Thymus (tissue), 11 donors: ENCODE measurements around the gene LRP1B. TPM values are rescaled to one million over a fixed set of nuclear protein-coding genes. Genes with fewer than 3 reads are reported as not detected.

Experiments
- DNase-seq, 9 donors: peaks; one replicate each; pipeline ENCODE4 v3.0.0-alpha.2; 2013; ENCODE audit warnings: low spot score in 9 of 9, low read depth in 6 of 9, missing footprints in 1 of 9
- H3K27ac ChIP-seq, 2 donors: one replicate each; pipeline ENCODE4 v1.5.1; 2013; ENCODE audit warnings: control low read depth in 1 of 2, low read depth in 1 of 2, low read length in 1 of 2, mild to moderate bottlenecking in 1 of 2, moderate library complexity in 1 of 2
- H3K27me3 ChIP-seq, 2 donors: one replicate each; pipeline ENCODE4 v1.5.1; 2013; ENCODE audit warnings: low read length in 1 of 2; ENCODE audit not compliant: control insufficient read depth in 2 of 2, insufficient read depth in 1 of 2
- H3K36me3 ChIP-seq, 2 donors: one replicate each; pipeline ENCODE4 v1.5.1; 2013; ENCODE audit warnings: low read length in 1 of 2, mild to moderate bottlenecking in 1 of 2, moderate library complexity in 1 of 2; ENCODE audit not compliant: control insufficient read depth in 2 of 2, insufficient read depth in 2 of 2
- H3K4me1 ChIP-seq, 2 donors: one replicate each; pipeline ENCODE4 v1.5.1; 2013; ENCODE audit warnings: low read length in 2 of 2; ENCODE audit not compliant: control insufficient read depth in 2 of 2, insufficient read depth in 2 of 2
- H3K4me3 ChIP-seq, 2 donors: one replicate each; pipeline ENCODE4 v1.5.1; 2013; ENCODE audit warnings: low read length in 2 of 2, control low read depth in 1 of 2, mild to moderate bottlenecking in 1 of 2
- H3K9me3 ChIP-seq, 2 donors: one replicate each; pipeline ENCODE4 v1.5.1; 2013; ENCODE audit warnings: low read length in 1 of 2, mild to moderate bottlenecking in 1 of 2; ENCODE audit not compliant: control insufficient read depth in 2 of 2, insufficient read depth in 1 of 2
- WGBS: extraction: QIAGEN DNeasy Blood & Tissue Kit; methylation state at CpG from one replicate; pipeline ENCODE4 v1.1.7; 2013; 5-methylcytosine and 5-hydroxymethylcytosine counted together
- polyA plus RNA-seq: library from polyadenylated mRNA; stranded (reverse); fragments of 200-250 nt; gene quantifications from one replicate; pipeline ENCODE4 v1.2.3, GENCODE V29; 2013
- total RNA-seq: library from RNA; stranded (reverse); fragments of 120-200 nt; gene quantifications from one replicate; pipeline ENCODE4 v1.2.4, GENCODE V29; 2013
- donor health status: healthy.

The LRP1B gene
- total and polyA plus RNA-seq, 2 donors: 0.18 to 0.28 TPM

- Histone ChIP-seq H3K9me3 (no peaks in the 10 kb centered on the region), H3K4me1 (no peaks in the 10 kb centered on the region), H3K4me3 (no peak overlapping the region), H3K27me3 (no peaks in the 10 kb centered on the region), H3K27ac (no peak overlapping the region), H3K36me3 (no peaks in the 10 kb centered on the region)
- 94% methylated on average over 6 of the region's 6 CpGs for WGBS
- no peak for DNase-seq
These were observed 1101.3 kb downstream of the LRP1B start for GRCh38 chr2:141029428-141030078.

- no peak for DNase-seq
- Histone ChIP-seq H3K9me3 (no peaks in the 10 kb centered on the region), H3K27ac (no peak overlapping the region), H3K27me3 (no peaks in the 10 kb centered on the region), H3K36me3 (no peaks in the 10 kb centered on the region), H3K4me3 (no peak overlapping the region), H3K4me1 (no peaks in the 10 kb centered on the region)
- 87% methylated on average over 1 of the region's 1 CpG for WGBS
These were observed 1103.6 kb downstream of the LRP1B start for GRCh38 chr2:141027221-141027620.

GRCh38 chr2:141021611-141022010 is 1109.2 kb downstream of the LRP1B start:
- Histone ChIP-seq H3K4me3 (no peak overlapping the region), H3K4me1 (no peaks in the 10 kb centered on the region), H3K9me3 (no peaks in the 10 kb centered on the region), H3K27ac (no peak overlapping the region), H3K27me3 (no peaks in the 10 kb centered on the region), H3K36me3 (no peaks in the 10 kb centered on the region)
- WGBS: 98% methylated on average over 1 of the region's 1 CpG
- no peak for DNase-seq

GRCh38 chr2:141021109-141021508 is 1109.7 kb downstream of the LRP1B start:
- WGBS: 89% methylated on average over 1 of the region's 1 CpG
- no peaks in the 10 kb centered on the region for H3K36me3 ChIP-seq
- H3K4me3 ChIP-seq: no peak overlapping the region
- no peaks in the 10 kb centered on the region for H3K9me3 ChIP-seq
- DNase-seq: no peak
- no peak overlapping the region for H3K27ac ChIP-seq
- no peaks in the 10 kb centered on the region for H3K4me1 ChIP-seq
- no peaks in the 10 kb centered on the region for H3K27me3 ChIP-seq

GRCh38 chr2:141020346-141020745 is 1110.5 kb downstream of the LRP1B start:
- H3K4me3 ChIP-seq: no peak overlapping the region
- WGBS: 92% methylated on average over 3 of the region's 3 CpGs
- H3K27ac ChIP-seq: no peak overlapping the region
- H3K36me3 ChIP-seq: no peaks in the 10 kb centered on the region
- no peaks in the 10 kb centered on the region for H3K4me1 ChIP-seq
- H3K27me3 ChIP-seq: no peaks in the 10 kb centered on the region
- no peak for DNase-seq
- no peaks in the 10 kb centered on the region for H3K9me3 ChIP-seq

- no peaks in the 10 kb centered on the region for H3K27me3 ChIP-seq
- H3K9me3 ChIP-seq: no peaks in the 10 kb centered on the region
- no peak overlapping the region for H3K27ac ChIP-seq
- no peak overlapping the region for H3K4me3 ChIP-seq
- 85% methylated on average over 4 of the region's 4 CpGs for WGBS
- no peaks in the 10 kb centered on the region for H3K4me1 ChIP-seq
- H3K36me3 ChIP-seq: no peaks in the 10 kb centered on the region
- no peak for DNase-seq
These were observed 1115.3 kb downstream of the LRP1B start for GRCh38 chr2:141015341-141016047.

DNA sequence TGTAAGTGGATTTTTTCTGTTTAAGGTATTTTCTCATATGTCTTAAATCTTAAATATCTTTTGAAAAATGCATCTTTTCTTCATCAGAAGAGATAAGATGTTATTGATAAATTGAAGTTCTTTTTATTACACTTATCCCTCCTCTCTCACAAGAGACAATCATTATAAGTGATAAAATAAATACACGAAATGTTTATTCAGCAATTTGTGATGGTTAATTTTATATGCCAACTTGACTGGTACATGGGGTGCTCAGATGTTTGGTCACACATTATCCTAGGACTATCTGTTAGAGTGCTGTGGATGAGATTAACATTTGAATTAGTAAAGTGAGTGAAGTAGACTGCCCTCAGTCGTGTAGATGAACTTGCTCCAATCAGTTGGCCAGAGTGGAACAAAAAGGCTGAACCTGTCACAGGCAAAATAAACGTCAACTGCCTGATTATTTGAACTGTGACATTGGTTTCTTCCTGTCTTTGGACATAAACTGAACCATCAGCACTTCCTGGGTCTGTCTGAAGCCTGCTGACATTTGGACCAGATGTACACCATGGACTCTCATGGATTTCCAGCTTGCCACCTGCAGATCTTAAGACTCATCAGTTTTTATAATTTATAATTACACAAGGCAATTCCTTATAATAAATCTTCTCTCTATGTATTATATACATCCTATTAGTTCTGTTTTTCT is 1126.7 kb downstream of the LRP1B start:
- no peaks in the 10 kb centered on the region for H3K9me3 ChIP-seq
- DNase-seq: no peak
- WGBS: 76% methylated on average over 3 of the region's 3 CpGs

GRCh38 chr2:141001750-141002149 is 1129.1 kb downstream of the LRP1B start:
- Histone ChIP-seq H3K4me3 (no peak overlapping the region), H3K9me3 (no peaks in the 10 kb centered on the region), H3K36me3 (no peaks in the 10 kb centered on the region), H3K27me3 (no peaks in the 10 kb centered on the region), H3K4me1 (no peaks in the 10 kb centered on the region), H3K27ac (no peak overlapping the region)
- 96% methylated on average over 5 of the region's 5 CpGs for WGBS
- no peak for DNase-seq

More for the DNA sequence above, 1126.7 kb downstream of the LRP1B start:
- H3K4me1 ChIP-seq: no peaks in the 10 kb centered on the region
- no peaks in the 10 kb centered on the region for H3K36me3 ChIP-seq
- no peak overlapping the region for H3K27ac ChIP-seq
- no peak overlapping the region for H3K4me3 ChIP-seq
- H3K27me3 ChIP-seq: no peaks in the 10 kb centered on the region

DNA sequence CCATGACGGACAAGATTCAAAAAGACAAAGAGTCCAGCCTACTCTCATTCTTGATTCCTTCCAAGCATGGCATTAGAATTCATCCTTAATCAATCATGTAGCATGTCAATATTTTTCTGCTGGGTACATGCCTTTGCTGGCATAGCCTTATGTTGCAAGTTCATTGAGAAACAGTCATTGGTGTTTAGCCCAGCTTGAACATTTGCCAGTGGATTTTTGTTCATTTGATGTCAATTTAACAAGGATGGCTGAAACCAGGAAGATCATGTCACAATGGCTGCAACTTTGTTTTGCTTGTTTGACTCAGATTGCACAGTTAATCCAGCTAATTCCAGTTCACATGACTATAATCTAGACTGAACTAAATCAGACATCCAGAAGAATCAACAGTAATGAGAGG is 1132.2 kb downstream of the LRP1B start:
- DNase-seq: no peak
- WGBS: 94% methylated on average over 1 of the region's 1 CpG
- H3K27ac ChIP-seq: no peak overlapping the region
- no peak overlapping the region for H3K4me3 ChIP-seq
- no peaks in the 10 kb centered on the region for H3K27me3 ChIP-seq
- no peaks in the 10 kb centered on the region for H3K4me1 ChIP-seq
- no peaks in the 10 kb centered on the region for H3K9me3 ChIP-seq
- H3K36me3 ChIP-seq: no peaks in the 10 kb centered on the region
